ENCODE data around the gene RCCD1.

DNA sequence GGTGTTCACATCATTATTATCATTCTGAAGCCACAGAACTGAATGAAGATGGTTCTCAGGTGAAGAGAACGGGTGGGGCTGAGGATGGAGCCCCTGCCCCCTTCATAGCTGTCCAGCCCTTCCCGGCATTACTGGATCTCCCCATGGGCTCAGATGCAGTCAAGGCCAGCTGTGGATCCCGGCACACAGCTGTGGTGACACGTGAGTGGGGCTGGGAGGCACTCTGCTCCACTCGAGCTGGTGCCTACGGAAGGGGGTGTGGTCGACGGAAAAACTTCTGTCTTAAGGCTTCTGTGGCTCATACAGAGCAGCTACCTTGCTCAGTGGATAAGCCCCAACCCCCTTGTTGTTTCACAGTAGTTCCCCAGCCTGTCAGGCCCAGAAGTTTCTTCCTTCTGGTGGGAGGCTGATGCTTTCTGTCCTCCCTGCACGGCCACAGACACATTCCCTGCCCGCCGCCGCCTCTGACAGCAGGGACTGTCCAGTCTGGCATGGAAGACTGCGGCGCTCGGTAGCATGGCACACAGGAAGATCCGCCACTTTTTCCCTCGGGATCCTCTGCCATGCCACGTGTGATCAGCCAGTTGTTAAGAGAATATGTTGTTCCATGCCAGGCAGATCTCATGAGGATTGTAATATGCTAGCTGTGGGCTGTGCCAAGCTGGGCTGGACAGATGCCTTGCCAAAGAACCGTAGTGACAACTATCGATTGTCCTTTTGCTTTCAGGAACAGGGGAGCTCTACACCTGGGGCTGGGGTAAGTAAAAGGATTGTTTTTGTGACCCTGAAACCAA lies 5.8 kb downstream of the RCCD1 start:
- no peak for TF ChIP-seq EZH2 (IDR thresholded peaks at IDR 0.05; ENCODE audit: borderline replicate concordance, insufficient read depth, low read depth, low read length, poor library complexity, severe bottlenecking)
- TF ChIP-seq, protein P1, sequence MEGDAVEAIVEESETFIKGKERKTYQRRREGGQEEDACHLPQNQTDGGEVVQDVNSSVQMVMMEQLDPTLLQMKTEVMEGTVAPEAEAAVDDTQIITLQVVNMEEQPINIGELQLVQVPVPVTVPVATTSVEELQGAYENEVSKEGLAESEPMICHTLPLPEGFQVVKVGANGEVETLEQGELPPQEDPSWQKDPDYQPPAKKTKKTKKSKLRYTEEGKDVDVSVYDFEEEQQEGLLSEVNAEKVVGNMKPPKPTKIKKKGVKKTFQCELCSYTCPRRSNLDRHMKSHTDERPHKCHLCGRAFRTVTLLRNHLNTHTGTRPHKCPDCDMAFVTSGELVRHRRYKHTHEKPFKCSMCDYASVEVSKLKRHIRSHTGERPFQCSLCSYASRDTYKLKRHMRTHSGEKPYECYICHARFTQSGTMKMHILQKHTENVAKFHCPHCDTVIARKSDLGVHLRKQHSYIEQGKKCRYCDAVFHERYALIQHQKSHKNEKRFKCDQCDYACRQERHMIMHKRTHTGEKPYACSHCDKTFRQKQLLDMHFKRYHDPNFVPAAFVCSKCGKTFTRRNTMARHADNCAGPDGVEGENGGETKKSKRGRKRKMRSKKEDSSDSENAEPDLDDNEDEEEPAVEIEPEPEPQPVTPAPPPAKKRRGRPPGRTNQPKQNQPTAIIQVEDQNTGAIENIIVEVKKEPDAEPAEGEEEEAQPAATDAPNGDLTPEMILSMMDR (IDR thresholded peaks at IDR 0.05), result no peak
